ENCODE data around the gene SLC29A1. TPM values are rescaled to one million over a fixed set of nuclear protein-coding genes. Genes with fewer than 3 reads are reported as not detected.
A peak's percentile ranks its signal among the peaks of the same experiment; 100 is the strongest.

SLC29A1 gene
- total and polyA plus RNA-seq, 2 donors (not counting 1 experiment from before 2014, with no cell fraction given): 6.0 to 7.3 TPM

- no peaks in the 10 kb centered on the region for H3K9me3 Mint-ChIP-seq (ENCODE audit: insufficient read depth)
- intact Hi-C loops (cut with micrococcal nuclease): loop anchor here (5.0 kb wide), 1 partner anchor 627 kb away; the partner anchor contains the start of gene GTPBP2
- ChIA-PET POLR2A (interaction anchor here (0.6 to 4.3 kb wide), 3 partner anchors 8 to 74 kb away, joined by 3 to 87 read pairs (median 13); partner anchors contain the start of gene HSP90AB1), CTCF (interaction anchor here (0.9 to 5.0 kb wide), 11 partner anchors 8 to 157 kb away, joined by 3 to 68 read pairs (median 6); partner anchors contain the start of genes HSP90AB1, NFKBIE and SLC29A1)
- DNase-seq (peak; percentile 36), ATAC-seq (ENCODE audit: low read depth) (no peak)
- peaks cover 8 to 75% of the 10 kb centered on the region in 2 experiments for H3K36me3 ChIP-seq (replicated peaks in 1 of 2; ENCODE audit: control extremely low read depth in 1 of 2, control insufficient read depth in 1 of 2, extremely low read depth in 1 of 2, insufficient read depth in 2 of 2, low read length in 1 of 2)
- no peaks in the 10 kb centered on the region for H3K27me3 ChIP-seq (replicated peaks in 1 of 4; ENCODE audit: control extremely low read depth in 1 of 4, control insufficient read depth in 3 of 4, insufficient read depth in 4 of 4, low read length in 3 of 4)
- no peak overlapping the region for H3K4me3 ChIP-seq (ENCODE audit: control extremely low read depth in 1 of 5, extremely low read depth in 1 of 5, insufficient read depth in 1 of 5, low read depth in 2 of 5, low read length in 4 of 5)
- H3K4me1 Mint-ChIP-seq: peaks cover 78% of the 10 kb centered on the region
- peak overlapping the region; percentile 94 for H3K27ac Mint-ChIP-seq
- no peaks in the 10 kb centered on the region for H3K27me3 Mint-ChIP-seq
- peaks cover 62% of the 10 kb centered on the region for H4K20me1 ChIP-seq (ENCODE audit: control insufficient read depth, insufficient read depth, low read length, poor library complexity, severe bottlenecking)
- 92% methylated on average over 4 of the region's 12 CpGs for WGBS (ENCODE audit: insufficient coverage)
- H3K4me2 ChIP-seq (replicated peaks; ENCODE audit: low read depth, low read length, poor library complexity, severe bottlenecking): no peak overlapping the region
- no peak for TF ChIP-seq CTCF (IDR thresholded peaks at IDR 0.05)
- H3K79me2 ChIP-seq (ENCODE audit: control insufficient read depth, insufficient read depth, low read length): peaks cover 14% of the 10 kb centered on the region
- H3K4me3 Mint-ChIP-seq: peak overlapping the region; percentile 87
- H3K27ac ChIP-seq (ENCODE audit: low read length in 2 of 2): no peak overlapping the region
- H2AFZ ChIP-seq (ENCODE audit: insufficient read depth, low read depth, low read length, poor library complexity, severe bottlenecking): no peak overlapping the region
- H3K9me3 ChIP-seq (ENCODE audit: control extremely low read depth in 1 of 3, control insufficient read depth in 2 of 3, insufficient read depth in 1 of 3, low read length in 2 of 3): no peaks in the 10 kb centered on the region
- H3K4me1 ChIP-seq (ENCODE audit: control insufficient read depth in 2 of 2, insufficient read depth in 2 of 2, low read length in 2 of 2): peaks cover 30 to 57% of the 10 kb centered on the region in 2 donors
- H3K9ac ChIP-seq (ENCODE audit: low read length): no peak overlapping the region
Measured at GRCh38 chr6:44254191-44255104, 31.1 kb downstream of the SLC29A1 start.
